Measurements from ENCODE around the gene REC114. TPM values are rescaled to one million over a fixed set of nuclear protein-coding genes. Genes with fewer than 3 reads are reported as not detected.

The REC114 gene
- total and polyA plus RNA-seq, 9 of the 15 experiments (the other 6 are each of a cell fraction or from before 2014, with no cell fraction given): 0.07 to 0.24 TPM; not detected in 7

- no peak for TF ChIP-seq AFF1 (IDR thresholded peaks at IDR 0.05; ENCODE audit: low read depth in 1 of 2, partially characterized antibody in 2 of 2)
- TF ChIP-seq DMBX1 (CRISPR knock-in tag; IDR thresholded peaks at IDR 0.05; ENCODE audit: borderline replicate concordance): no peak
- TF ChIP-seq CBX3 (IDR thresholded peaks at IDR 0.05; ENCODE audit: borderline replicate concordance in 1 of 2, low read length in 2 of 2): no peak
- no peak for TF ChIP-seq PTRF (tag; IDR thresholded peaks at IDR 0.05)
- TF ChIP-seq ZBTB12 (CRISPR knock-in tag; IDR thresholded peaks at IDR 0.05): no peak
- no peak for TF ChIP-seq KAT7 (CRISPR knock-in tag; IDR thresholded peaks at IDR 0.05; ENCODE audit: borderline replicate concordance)
These were observed 160.0 kb downstream of the REC114 start (continued) for GRCh38 chr15:73602992-73603391.

Data from K562 (cell line).